Activated T-cell treated with anti-CD3 and anti-CD28 coated beads for 24 hours (primary cell): ENCODE data around the gene NEGR1.

ENCODE experiments used
- DNase-seq: peaks from one replicate; pipeline ENCODE4 v3.0.0-alpha.2; 2020; ENCODE audit warnings: low read depth

NEGR1 gene

DNA sequence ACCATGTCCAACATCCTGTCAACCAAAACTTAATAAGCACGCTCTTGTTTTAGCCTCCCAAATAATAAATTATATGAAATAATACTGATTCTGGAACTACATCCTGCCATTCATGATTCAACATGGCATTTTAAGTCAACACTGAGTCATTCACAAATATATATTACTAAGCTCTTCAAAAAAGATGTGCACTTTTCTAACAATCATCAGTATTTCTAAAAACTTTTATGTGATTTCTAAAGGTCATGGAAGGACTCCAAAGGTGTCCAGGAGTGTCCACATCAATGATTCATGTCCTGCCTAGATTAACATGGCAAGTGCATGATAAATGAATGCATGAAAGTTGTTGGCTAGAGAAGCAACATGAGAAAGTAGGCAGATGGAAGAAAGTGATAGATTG lies 51.6 kb downstream of the NEGR1 start:
- no peak for DNase-seq

DNA sequence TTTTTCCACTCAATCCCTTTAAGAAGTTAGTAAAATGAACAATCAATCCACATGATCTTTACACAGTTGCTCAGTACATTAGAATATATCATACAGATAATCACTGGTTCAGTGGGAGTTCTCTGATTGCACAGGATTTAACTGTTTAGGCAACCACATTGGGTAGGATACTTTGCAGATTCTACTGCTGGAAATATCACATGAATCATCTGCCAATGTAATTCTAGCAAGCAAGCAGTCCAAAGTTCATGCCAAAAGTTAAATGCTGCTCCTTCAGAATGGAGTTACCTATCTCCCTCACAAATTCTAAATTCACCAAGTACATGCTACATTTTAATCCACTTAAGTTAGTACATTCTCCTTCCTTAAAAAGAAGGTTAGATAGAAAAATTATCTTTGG lies 52.4 kb downstream of the NEGR1 start:
- DNase-seq = no peak

DNA sequence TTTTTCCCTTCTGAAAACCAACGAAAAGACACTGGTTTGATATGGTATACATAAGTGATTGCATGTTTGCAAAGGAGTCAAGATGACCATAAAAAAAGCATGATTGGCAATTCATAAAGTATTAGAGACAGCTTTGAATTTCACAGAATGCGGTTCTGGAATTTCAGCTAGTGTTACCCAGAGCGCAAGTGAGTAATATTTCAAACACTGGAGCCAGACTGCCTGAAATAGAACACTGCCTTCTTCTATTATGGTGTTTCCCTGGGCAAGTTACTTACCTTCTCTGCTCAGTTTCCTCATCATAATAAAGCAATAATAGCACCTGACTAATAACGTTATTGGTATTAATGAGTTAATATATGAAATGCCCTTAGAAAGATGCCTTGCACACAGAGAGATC lies 54.7 kb downstream of the NEGR1 start:
- DNase-seq = no peak

DNA sequence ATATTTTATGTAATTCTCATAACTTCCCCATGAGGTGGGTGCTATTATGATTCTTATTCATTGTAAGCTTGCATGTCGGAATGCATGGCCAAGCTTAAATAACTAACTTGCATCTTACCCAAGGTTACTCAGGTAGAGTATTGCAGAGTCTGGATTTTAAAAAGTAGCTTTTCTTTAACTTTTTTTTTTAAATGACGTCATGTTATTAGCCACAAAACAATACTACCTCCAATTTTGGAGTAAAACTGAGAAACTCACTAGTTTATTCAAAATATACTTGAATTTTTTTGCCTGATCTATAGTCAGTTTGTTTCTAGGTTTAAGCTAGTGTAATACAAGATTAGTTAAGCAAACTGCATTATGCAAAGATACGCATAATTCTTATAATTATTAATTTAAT lies 57.8 kb downstream of the NEGR1 start:
- DNase-seq = no peak

DNA sequence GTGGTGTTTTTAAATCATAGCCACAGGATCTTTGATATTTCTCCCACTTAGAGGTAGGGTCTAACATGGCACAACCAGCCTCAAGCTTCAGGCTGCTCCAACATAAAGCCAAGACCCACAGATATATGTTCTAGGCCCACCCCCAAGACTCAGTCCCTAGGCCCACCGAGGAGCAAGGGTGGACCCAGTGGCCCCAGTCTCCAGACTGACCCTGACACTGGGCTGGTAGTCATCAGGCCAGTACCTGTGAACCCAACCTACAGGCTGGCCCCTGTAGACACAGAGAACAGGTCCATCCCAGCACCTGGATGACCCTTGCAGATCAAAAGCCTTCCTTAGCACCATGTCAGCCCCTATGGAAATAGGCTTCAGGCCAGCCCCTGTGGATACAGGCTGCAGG lies 60.5 kb downstream of the NEGR1 start:
- no peak for DNase-seq

DNA sequence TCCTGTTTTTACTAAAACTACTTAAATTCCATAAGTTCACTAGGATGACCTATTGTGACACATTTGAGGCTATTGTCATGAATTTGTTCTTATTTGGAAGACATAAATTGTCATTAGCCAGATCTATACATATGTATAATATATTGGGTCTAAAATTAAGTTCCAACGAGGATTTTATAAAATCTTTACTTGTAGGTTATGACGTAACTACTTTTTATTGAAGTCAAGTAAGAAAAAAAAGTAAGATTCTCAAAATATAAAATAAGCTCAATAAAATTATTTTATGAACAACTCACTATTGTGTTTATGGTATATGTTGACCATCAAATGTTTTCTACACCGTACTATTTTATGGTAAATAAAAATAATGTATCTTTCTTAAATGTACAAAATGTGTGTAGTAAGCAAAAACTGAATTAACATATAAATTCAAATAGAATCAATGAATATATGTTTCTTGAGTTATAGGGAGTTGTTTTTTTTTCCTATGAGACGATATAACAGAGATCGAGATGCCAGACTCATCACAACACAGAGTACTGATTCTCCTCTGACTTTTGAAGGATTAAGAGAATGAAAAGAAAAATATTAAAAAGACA lies 64.1 kb downstream of the NEGR1 start:
- no peak for DNase-seq

DNA sequence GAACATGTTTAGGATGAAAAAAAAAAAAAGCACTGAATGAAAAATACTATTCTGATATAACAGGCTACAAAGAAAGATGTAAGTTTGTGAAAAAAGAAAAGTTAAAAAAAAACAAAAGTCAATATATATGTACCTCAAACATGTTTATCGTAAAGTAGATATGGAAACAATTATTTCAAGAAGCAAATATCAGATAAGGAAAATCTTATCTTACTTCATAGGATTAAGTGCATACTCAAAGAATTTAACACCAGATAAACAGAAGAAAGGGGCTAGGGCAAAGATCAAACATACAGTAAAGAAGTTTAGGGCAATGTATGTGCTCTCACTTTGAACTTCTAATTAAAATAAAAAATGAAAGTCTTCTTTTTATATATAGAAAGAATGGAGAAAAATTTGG lies 75.3 kb downstream of the NEGR1 start:
- no peak for DNase-seq

DNA sequence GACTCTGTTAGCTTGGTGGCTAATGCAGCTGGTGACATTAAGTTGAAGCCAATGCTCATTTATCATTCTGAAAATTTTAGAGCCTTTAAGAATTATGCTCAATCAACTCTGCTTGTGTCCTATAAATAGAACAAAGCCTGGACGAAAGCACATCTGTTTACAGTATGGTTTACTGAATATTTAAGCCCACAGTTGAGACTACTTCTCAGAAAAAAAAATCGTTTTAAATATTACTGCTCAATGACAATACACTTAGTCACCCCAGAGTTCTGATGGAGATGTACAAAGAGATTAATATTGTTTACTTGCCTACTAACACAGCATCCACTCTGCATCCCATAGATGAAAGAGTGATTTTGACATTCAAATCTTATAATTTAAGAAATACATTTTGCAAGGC lies 79.6 kb downstream of the NEGR1 start:
- DNase-seq = no peak

DNA sequence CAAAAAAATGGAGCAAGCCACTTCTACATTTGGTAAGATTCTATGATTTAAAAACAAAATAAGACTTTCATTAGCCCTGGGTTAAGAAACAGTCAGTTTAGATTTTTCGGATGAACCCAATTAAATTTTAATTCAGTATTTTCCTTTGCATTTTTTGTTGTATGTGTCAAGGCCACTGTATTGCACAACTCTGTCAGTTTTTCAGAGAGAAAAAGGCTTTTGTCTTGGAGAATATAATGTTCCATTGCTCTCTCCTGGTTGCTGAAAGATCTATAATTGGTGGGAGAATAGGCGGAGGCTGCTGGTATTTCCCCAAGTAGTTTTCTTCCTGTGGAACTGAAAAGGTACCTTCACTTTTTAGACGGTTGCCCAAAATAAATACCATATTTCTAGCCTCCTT lies 84.6 kb downstream of the NEGR1 start:
- no peak for DNase-seq

DNA sequence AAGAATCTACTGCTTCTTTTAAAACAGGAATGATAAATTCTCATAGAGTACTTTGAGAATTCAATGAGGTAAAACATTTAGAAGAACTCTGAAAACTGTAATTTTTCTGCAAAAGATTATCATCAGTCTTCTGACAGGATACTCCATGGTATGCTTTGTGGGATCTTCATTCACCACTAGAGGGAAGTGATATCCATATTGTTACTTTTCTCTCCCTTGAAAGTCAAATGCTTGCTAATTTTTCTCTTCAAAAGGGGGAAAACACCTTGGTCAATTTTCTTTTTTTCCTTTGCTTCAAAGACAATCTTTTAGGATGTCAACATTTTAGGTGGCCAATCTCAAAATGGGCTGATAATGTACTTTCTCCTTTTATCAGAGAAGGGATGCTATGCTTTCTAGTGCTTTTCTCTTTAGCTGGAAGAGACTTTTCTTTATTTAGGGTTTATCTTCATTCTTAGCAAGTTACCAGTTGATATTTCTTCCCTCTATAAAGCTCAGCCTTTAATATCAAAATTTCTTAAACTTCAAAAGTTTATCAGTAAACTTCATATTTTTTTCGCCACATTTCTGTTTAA lies 95.5 kb downstream of the NEGR1 start:
- no peak for DNase-seq

DNA sequence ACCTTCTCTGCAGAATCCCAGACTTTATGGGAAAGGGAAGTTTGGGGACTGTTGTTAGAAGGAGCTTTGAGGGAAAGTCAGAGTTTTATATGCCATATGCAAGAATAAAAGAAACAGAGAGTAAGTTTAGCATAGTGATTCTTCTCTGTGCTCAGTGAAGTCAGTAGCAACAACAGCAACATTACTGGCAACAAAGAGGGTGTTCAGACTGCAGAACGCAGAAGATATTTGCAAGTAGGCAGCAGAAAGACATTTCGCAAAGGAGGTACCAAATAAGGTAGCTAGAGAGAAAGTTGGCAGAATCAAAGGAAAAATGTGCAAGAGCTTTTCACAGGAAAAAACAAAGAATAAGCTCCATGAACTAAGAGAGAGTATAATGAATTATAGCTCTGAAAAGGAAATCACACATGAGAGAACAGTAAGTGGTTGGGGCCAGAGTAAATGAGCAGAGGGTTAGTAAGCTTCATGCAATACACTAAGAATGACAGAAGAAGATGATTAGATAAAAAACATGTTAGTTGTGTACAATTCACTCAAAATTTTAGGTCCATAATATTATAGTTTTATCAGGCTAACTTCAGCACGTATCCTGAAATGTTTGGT lies 98.1 kb downstream of the NEGR1 start:
- DNase-seq = no peak

DNA sequence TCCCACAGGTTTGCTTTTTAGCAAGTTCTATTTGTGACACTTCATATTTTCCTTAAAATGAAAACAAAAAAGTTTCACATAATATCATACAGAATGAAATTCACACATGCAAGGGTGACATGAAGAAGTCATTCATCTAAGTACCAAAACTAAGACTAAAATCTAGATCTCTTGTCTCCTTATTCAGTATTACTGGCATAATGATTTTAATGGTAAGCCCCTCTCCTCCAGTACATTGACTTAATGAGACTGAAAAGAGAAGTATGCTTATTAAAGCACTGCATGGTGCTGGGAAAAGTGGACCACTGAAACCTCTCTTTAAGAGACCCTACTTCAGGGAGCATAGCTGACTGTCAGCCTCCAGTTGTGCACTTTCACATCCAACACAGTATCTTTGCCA lies 99.5 kb downstream of the NEGR1 start:
- no peak for DNase-seq

DNA sequence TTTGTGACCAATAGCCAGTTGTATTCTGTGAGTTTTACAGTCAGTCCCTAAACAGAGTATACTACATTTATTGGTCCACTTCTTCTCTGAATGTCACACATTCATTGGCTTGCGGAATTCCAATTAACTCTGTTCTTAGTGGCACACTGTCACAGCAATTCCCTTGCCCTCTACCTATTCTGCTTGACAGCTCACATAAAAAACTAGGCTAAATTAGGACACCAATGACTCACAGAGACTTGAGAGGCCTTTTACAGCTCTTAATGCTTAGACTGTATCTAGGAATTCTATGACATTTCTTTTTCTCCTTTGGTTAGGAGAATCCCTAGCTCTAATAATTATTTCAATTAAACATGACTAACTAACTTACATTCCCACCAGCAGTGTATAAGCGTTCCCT lies 104.1 kb downstream of the NEGR1 start:
- no peak for DNase-seq

DNA sequence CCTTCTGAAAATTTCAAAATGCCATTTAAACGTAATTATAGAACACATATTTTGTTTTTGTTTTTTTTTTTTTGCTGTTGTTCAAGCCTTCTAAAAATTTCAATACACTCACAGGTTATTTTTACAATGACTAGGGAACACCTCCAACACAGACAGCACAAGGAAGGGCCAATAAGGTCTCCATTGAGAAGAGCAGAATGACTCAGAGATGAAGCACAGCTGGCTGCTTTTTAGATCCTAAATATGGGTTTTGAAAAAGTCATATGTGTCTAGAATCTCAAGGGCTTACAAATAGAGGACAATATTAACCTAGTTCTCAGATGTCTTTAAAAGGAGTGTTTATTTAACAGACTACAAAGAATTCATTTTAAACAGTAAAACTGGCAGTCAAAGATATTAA lies 104.6 kb downstream of the NEGR1 start:
- no peak for DNase-seq

DNA sequence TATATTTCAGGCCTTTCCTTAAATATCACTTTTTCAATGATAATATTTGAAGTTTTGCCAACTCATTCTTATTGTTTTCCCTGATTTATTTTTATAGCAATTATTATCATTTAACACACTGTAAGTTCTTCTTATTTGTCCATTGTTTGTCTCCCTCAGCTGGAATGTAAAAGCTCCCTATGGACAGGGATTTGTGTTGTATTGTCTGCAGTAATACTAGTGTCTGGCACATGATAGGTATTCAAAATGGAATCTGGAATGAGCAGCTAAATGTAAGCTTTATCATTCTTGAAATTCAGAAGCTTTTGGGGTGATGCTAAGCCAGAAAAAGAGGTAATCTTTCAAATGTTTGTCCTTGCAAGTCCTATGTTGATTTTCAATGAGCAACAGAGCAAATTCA lies 112.1 kb downstream of the NEGR1 start:
- no peak for DNase-seq

DNA sequence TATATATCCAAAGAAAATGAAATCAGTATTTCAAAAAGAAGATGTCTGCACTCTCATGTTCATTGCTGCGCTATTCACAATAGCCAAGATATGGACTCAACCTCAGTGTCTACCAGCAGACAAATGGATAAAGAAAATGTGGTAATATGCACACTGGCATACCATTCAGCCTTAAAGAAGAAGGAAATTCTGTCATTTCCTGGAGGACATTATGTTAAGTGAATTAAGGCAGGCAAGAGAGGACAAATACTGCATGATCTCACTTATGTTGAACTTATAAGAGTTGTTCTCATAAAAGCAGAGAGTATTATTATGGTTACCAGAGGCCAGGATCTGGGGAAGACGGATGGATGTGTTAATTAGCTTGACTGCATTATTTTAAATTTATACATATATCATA lies 115.9 kb downstream of the NEGR1 start:
- DNase-seq = no peak

DNA sequence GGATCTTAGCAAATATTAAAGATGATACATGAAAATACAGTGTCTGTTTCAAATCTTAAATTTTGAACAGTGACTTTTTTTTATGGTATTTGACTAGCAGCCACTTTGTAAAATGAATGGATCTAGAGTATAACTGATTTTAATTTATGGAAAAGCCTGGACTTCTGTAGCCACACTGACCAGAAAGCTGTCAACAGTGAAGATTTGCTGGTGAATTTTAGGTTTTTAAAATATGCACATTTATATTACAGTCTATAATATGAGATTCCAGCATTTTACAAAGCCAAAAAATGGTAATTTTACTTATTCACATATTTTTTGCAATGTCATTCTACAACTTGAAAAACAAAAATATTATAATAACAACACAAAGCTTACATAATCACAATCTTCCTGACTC lies 131.8 kb downstream of the NEGR1 start:
- DNase-seq = no peak

DNA sequence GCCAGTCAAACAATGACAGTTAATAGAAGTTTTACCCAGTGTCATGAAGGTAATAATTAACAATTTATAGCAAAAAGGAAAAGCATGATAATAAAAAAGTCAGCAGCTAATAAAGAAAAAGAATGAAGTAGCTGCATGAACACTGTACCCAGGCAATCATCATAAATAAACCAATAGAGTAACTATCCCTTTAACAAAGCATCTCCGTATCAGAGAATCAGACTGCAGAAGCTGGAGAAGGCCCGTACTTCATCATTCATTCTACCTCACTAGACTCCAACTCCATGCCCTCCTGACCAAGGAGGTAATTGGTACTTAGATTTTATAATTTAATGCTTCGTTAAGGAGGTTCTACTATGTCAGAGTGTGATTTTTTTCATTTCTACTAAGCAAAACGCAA lies 140.5 kb downstream of the NEGR1 start:
- no peak for DNase-seq

DNA sequence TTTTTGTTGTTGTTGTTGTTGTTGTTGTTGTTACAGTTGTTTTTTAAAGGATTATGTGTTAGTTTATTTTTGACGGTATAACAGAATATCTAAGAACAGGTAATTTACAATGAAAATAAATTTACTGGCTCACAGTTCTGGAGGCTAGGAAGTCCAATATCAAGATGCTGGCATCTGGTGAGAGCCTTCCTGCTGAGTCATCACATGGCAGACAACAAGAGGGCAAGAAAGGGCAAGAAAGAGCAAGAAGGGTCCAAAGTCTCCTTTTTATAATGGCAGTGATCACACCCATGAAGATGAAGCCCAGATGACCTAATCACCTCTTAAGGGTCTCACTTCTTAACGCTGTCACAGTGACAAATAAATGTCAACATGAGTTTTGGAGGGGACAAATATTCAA lies 142.1 kb downstream of the NEGR1 start:
- DNase-seq = no peak

DNA sequence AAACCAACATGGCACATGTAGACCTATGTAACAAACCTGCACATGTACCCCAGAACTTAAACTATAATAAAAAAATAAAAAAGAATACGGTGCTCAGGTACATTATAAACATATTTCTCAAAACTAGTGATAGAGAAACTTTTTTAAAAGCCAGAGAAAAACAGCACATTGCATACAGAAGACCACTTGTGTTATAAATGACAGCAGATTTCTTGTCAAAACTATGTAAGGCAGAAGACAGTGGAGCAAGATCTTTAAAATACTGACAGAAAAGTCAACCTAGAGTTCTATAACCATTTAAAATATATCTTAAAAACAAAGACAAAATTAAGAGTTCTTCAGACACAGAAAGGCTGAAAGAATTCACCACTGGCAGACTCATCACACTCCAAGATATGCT lies 144.7 kb downstream of the NEGR1 start:
- no peak for DNase-seq

DNA sequence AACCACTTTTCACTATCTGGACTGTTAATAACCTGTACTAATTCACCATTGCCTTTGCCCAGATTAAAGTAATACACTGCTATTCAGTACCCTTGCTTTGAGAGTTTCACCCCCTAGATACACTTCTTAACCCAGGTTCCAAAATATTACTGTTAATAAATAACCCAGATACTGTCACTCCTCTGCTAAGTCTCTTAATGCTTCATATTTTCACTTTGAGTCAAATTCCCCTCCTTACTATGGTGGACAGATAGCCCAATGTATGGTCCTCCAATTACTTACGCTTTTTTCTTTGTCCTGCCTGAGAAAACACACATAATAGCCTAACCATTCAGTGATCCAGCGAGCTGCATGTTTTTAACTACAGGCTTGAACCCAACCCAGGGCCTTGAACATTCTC lies 152.5 kb downstream of the NEGR1 start:
- DNase-seq = no peak

DNA sequence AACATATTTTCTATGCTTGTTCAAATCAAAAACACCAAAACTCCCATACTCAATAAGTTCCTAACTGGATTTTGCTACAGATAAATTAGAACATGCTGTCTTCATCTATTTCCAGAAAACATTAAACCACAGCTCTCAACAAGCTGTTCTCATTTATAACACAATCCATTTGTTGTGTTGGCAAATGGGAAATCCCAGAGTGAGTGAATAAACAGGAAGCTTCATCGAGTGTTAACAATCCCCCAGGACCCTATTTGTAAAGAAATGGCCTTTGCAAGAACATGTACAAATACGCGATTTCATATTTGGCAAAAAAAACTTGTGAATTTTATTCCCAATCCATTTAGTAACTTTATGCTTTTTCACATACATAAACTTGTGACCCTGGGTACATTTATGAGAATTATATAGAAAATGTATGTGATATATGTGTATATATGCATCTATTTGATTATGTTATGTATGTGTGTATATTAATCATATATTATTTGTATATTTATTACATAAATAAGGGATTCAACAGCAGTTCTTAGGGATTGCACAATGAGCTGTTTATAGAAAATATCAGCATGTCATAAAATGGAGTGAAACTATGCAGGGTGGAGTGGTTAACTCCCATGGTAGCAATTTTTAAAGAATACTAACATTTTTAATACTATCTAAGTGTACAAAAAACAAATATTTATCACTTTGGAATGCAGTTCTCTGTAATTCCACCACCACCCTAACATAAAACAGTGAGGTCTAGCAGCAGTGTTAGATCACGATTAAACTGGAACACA lies 160.0 kb downstream of the NEGR1 start:
- no peak for DNase-seq

DNA sequence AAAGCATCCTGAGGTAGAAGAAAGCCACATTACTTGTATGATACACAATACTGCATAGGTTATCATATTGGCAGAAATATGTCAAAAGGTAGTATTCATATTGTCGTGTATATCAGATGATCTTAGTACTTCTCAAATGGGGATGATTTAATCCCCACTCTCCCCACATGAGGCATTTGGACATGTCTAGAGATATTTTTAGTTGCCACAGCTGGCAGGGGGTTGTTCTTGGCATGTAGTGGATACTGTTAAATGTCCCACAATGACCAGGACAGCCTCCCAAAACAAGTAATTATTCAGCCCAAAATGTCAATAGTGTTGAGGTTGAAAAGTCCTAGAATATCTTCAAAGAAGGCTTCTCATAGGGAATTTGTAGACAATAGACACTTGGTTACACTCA lies 162.8 kb downstream of the NEGR1 start:
- DNase-seq = no peak
